ENCODE results near the gene KCNIP2. TPM values are rescaled to one million over a fixed set of nuclear protein-coding genes. Genes with fewer than 3 reads are reported as not detected.
"Not testable (repeated sequence)": the region's sequence is repeated elsewhere in the genome, so short reads cannot be mapped to it uniquely, and the experiment has no call there.

The KCNIP2 gene
- total RNA-seq, 8 experiments from 2014 or later, result 1.4 to 8.8 (median 4.9) TPM

GRCh38 chr10:101817337-101818118, 26.1 kb downstream of the KCNIP2 start:
- H3K4me1 ChIP-seq (replicated peaks in 1 of 2), result peaks cover 11 to 17% of the 10 kb centered on the region in 2 donors
- in situ Hi-C loops (cut with MboI; ENCODE audit: low pct_unique_long_range_greater_than_20kb in 2 of 9, low sequenced_read_pairs in 9 of 9, unreplicated experiment in 9 of 9), result no loop called here
- WGBS, 10 experiments, result 0 to 10% (median 0%) methylated on average over 1 to 12 of the region's 44 CpGs; no CpG with 5 or more reads in 3 of the 10 experiments
- peak overlapping the region; percentile 97 to 98 for H3K27ac ChIP-seq
- peak in 3 of 8 experiments; percentile 39 to 61 (median 40) for ATAC-seq (replicated peaks in 6 of 8)
- peak overlapping the region; percentile 76 to 94 (median 82) for H3K4me3 ChIP-seq

DNA sequence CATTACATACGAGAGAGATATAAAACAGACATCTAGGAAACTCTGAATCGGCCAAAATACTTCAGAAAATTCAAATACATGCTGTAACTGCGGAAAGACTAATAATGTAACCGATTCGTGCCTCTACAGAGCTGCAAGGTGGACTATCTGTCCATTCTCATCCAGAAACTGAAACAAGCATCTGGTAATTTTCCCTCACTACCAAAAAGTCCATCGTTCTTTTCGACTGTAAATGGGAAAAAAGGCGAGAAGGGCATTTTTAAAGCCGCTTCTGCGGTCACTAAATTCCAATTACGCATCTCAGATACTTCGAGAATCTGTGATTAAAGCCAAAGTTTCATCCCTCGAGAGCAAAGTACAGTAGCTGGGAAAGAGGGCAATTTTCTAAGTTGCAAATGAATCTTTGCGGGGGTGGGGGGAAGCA, 26.7 kb downstream of the KCNIP2 start:
- 0 to 18% (median 0%) methylated on average over 6 to 12 of the region's 14 CpGs for WGBS, 10 experiments
- in situ Hi-C loops (cut with MboI; ENCODE audit: low pct_unique_long_range_greater_than_20kb in 2 of 9, low sequenced_read_pairs in 9 of 9, unreplicated experiment in 9 of 9), result no loop called here
- H3K27ac ChIP-seq, result no peak overlapping the region
- peak overlapping the region; percentile 76 to 94 (median 82) for H3K4me3 ChIP-seq
- H3K4me1 ChIP-seq (replicated peaks in 1 of 2), result peaks cover 11 to 20% of the 10 kb centered on the region in 2 donors
- no peak for ATAC-seq (replicated peaks in 6 of 8)

DNA sequence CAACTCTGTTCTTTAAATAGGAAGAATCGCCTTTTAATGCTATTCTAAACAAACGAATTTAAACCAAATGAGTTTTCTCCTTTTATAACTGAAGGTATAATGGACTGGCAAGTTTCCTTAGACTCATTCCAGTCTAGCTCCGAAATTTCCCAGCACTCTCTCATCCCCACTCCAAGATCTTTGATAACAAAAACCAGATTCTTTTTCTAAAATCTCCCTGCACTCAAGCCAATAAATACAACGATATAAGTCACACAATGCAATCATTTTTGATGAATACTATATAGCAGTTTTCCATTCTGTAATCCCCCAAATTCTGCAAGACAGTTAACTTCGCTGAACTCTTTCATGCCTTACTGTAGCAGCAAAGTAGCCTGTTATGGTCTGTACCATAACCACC, 27.2 kb downstream of the KCNIP2 start:
- in situ Hi-C loops (cut with MboI; ENCODE audit: low pct_unique_long_range_greater_than_20kb in 2 of 9, low sequenced_read_pairs in 9 of 9, unreplicated experiment in 9 of 9), result no loop called here
- 0 to 3% (median 0%) methylated on average over 2 to 5 of the region's 5 CpGs for WGBS, 10 experiments
- H3K4me3 ChIP-seq, result peak overlapping the region; percentile 76 to 94 (median 82)
- peaks cover 11 to 20% of the 10 kb centered on the region in 2 donors for H3K4me1 ChIP-seq (replicated peaks in 1 of 2)
- ATAC-seq (replicated peaks in 6 of 8), result no peak
- H3K27ac ChIP-seq, result no peak overlapping the region

DNA sequence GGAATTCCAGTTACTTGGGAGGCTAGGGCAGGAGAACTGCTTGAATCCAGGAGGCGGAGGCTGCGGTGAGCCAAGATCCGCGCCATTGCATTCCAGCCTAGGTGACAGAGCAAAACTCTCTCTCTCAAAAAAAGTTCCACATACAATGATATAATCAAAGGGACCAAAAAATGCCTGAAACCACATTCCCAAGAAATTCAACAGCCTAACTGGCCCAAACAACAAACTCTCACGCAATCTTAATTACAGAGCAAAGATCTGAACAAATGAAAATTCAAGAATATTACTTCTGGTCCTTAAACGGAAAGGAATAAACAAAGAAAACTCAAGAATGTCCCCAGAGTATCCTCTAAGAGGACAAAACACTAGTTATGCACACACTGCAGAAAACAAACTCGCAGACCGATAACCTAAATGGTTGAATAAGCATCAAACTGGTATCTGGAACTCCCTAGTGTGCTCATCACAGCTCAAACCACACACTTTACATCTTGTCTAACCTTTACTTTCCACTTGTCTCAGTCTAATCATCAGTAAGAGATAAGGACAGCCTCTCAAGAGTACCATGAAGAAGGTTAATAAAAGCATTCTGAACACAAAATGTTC, 29.0 kb downstream of the KCNIP2 start:
- H3K4me1 ChIP-seq (replicated peaks in 1 of 2), result peaks cover 8 to 17% of the 10 kb centered on the region in 2 donors
- ATAC-seq (replicated peaks in 6 of 8), result no peak
- WGBS, 10 experiments, result 62 to 95% (median 80%) methylated on average over 1 to 8 of the region's 8 CpGs; no CpG with 5 or more reads in 1 of the 10 experiments
- peak overlapping the region; percentile 76 to 94 (median 82) for H3K4me3 ChIP-seq
- H3K27ac ChIP-seq, result no peak overlapping the region
- in situ Hi-C loops (cut with MboI; ENCODE audit: low pct_unique_long_range_greater_than_20kb in 2 of 9, low sequenced_read_pairs in 9 of 9, unreplicated experiment in 9 of 9), result no loop called here

- H3K4me3 ChIP-seq, result no peak overlapping the region
Observed at GRCh38 chr10:101812606-101813005, 31.0 kb downstream of the KCNIP2 start.

GRCh38 chr10:101807158-101807557, 36.4 kb downstream of the KCNIP2 start:
- WGBS, 10 experiments, result 36 to 100% (median 92%) methylated on average over 1 of the region's 1 CpG; no CpG with 5 or more reads in 1 of the 10 experiments
- in situ Hi-C loops (cut with MboI; ENCODE audit: low pct_unique_long_range_greater_than_20kb in 2 of 9, low sequenced_read_pairs in 9 of 9, unreplicated experiment in 9 of 9), result no loop called here
- ATAC-seq (replicated peaks in 6 of 8), result peak in 2 of 8 experiments; percentile 21 to 25
- Histone ChIP-seq H3K4me3 (no peak overlapping the region), H3K27ac (no peak overlapping the region), H3K4me1 (replicated peaks in 1 of 2) (no peaks in the 10 kb centered on the region)

More at GRCh38 chr10:101812606-101813005, 31.0 kb downstream of the KCNIP2 start:
- WGBS, 10 experiments, result 50 to 100% (median 88%) methylated on average over 1 to 4 of the region's 4 CpGs
- peak in 1 of 8 experiments; percentile 42 for ATAC-seq (replicated peaks in 6 of 8)
- in situ Hi-C loops (cut with MboI; ENCODE audit: low pct_unique_long_range_greater_than_20kb in 2 of 9, low sequenced_read_pairs in 9 of 9, unreplicated experiment in 9 of 9), result no loop called here
- peaks cover 5 to 14% of the 10 kb centered on the region in 2 donors for H3K4me1 ChIP-seq (replicated peaks in 1 of 2)
- H3K27ac ChIP-seq, result no peak overlapping the region

- no peak for ATAC-seq (replicated peaks in 6 of 8)
- no peaks in the 10 kb centered on the region for H3K4me1 ChIP-seq (replicated peaks in 1 of 2)
- H3K4me3 ChIP-seq, result no peak overlapping the region
- 19 to 100% (median 87%) methylated on average over 1 to 4 of the region's 4 CpGs for WGBS, 10 experiments
- H3K27ac ChIP-seq, result no peak overlapping the region
- in situ Hi-C loops (cut with MboI; ENCODE audit: low pct_unique_long_range_greater_than_20kb in 2 of 9, low sequenced_read_pairs in 9 of 9, unreplicated experiment in 9 of 9), result no loop called here
Observed at GRCh38 chr10:101803511-101803910, 40.1 kb downstream of the KCNIP2 start.

- Histone ChIP-seq H3K4me1 (replicated peaks in 1 of 2) (no peaks in the 10 kb centered on the region), H3K27ac (no peak overlapping the region), H3K4me3 (no peak overlapping the region)
- 76 to 100% (median 92%) methylated on average over 2 to 4 of the region's 4 CpGs for WGBS, 10 experiments
- no peak for ATAC-seq (replicated peaks in 6 of 8)
- in situ Hi-C loops (cut with MboI; ENCODE audit: low pct_unique_long_range_greater_than_20kb in 2 of 9, low sequenced_read_pairs in 9 of 9, unreplicated experiment in 9 of 9), result loop anchor here in 4 of 9 experiments (25.0 kb wide), 2 partner anchors 185 to 585 kb away; no protein-coding TSS in a partner anchor
Observed at GRCh38 chr10:101797403-101798059, 46.1 kb downstream of the KCNIP2 start.

- in situ Hi-C loops (cut with MboI; ENCODE audit: low pct_unique_long_range_greater_than_20kb in 2 of 9, low sequenced_read_pairs in 9 of 9, unreplicated experiment in 9 of 9), result loop anchor here in 4 of 9 experiments (25.0 kb wide), 2 partner anchors 181 to 581 kb away; no protein-coding TSS in a partner anchor
- no peaks in the 10 kb centered on the region for H3K4me1 ChIP-seq (replicated peaks in 1 of 2)
Observed at GRCh38 chr10:101793526-101793925, 50.1 kb downstream of the KCNIP2 start.

DNA sequence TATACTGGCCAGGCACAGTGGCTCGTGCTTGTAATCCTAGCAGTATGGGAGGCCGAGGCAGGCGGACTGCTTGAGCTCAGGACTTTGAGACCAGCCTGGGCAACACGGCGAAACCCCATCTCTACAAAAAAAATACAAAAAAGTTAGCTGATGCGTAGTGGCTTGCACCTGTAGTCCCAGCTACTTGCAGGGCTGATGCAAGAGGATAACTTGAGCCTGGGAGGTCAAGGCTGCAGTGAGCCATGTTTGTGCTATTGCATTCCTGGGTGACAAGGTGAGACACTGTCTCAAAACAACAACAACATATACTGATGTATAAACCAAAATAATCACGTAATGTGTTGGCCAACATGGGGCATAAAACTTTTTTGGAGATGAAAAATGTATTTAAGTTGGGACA, 53.9 kb downstream of the KCNIP2 start:
- H3K4me1 ChIP-seq (replicated peaks in 1 of 2), result no peaks in the 10 kb centered on the region
- ATAC-seq (replicated peaks in 6 of 8), result no peak
- 78 to 100% (median 94%) methylated on average over 3 to 7 of the region's 7 CpGs; no CpG with 5 or more reads in 1 of the 10 experiments for WGBS, 10 experiments
- in situ Hi-C loops (cut with MboI; ENCODE audit: low pct_unique_long_range_greater_than_20kb in 2 of 9, low sequenced_read_pairs in 9 of 9, unreplicated experiment in 9 of 9), result loop anchor here in 4 of 9 experiments (25.0 kb wide), 2 partner anchors 177 to 577 kb away; no protein-coding TSS in a partner anchor
- no peak overlapping the region for H3K27ac ChIP-seq
- no peak overlapping the region for H3K4me3 ChIP-seq

More at GRCh38 chr10:101793526-101793925, 50.1 kb downstream of the KCNIP2 start:
- no peak for ATAC-seq (replicated peaks in 6 of 8)
- H3K27ac ChIP-seq, result no peak overlapping the region
- no peak overlapping the region for H3K4me3 ChIP-seq
- WGBS, 10 experiments, result 89 to 100% (median 97%) methylated on average over 4 to 12 of the region's 12 CpGs; no CpG with 5 or more reads in 1 of the 10 experiments

DNA sequence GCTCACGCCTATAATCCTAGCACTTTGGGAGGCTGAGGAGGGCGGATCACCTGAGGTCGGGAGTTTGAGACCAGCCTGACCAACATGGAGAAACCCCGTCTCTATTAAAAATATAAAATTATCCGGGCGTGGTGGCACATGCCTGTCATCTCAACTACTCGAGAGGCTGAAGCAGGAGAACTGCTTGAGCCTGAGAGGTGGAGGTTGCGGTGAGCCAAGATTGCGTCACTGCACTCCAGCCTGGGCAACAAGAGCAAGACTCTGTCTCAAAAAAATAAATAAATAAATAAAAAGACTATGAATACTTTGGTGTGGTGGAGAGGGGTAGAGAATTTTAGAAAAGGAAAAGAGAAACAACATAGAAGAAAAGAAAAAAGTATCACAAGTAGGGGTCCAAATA, 54.4 kb downstream of the KCNIP2 start:
- not testable (repeated sequence) for ATAC-seq (replicated peaks in 6 of 8); H3K4me3 ChIP-seq; H3K4me1 ChIP-seq (replicated peaks in 1 of 2); H3K27ac ChIP-seq
- WGBS, 10 experiments, result 80 to 100% (median 94%) methylated on average over 2 to 9 of the region's 9 CpGs; no CpG with 5 or more reads in 1 of the 10 experiments
- in situ Hi-C loops (cut with MboI; ENCODE audit: low pct_unique_long_range_greater_than_20kb in 2 of 9, low sequenced_read_pairs in 9 of 9, unreplicated experiment in 9 of 9), result loop anchor here in 4 of 9 experiments (25.0 kb wide), 2 partner anchors 177 to 577 kb away; no protein-coding TSS in a partner anchor

- in situ Hi-C loops (cut with MboI; ENCODE audit: low pct_unique_long_range_greater_than_20kb in 2 of 9, low sequenced_read_pairs in 9 of 9, unreplicated experiment in 9 of 9), result loop anchor here in 4 of 9 experiments (25.0 kb wide), 2 partner anchors 174 to 574 kb away; no protein-coding TSS in a partner anchor
- WGBS, 10 experiments, result 38 to 100% (median 88%) methylated on average over 1 to 2 of the region's 2 CpGs; no CpG with 5 or more reads in 2 of the 10 experiments
- no peak overlapping the region for H3K27ac ChIP-seq
- H3K4me3 ChIP-seq, result no peak overlapping the region
- peaks cover 7 to 10% of the 10 kb centered on the region in 2 donors for H3K4me1 ChIP-seq (replicated peaks in 1 of 2)
- no peak for ATAC-seq (replicated peaks in 6 of 8)
Observed at GRCh38 chr10:101785801-101786200, 57.8 kb downstream of the KCNIP2 start.

All from motor neuron (in vitro differentiated cells).